Activated CD8-positive, alpha-beta memory T cell treated with anti-CD3 and anti-CD28 coated beads for 1 hour (primary cell): ENCODE data around the gene CXCR1.
"Not testable (repeated sequence)": the region's sequence is repeated elsewhere in the genome, so short reads cannot be mapped to it uniquely, and the experiment has no call there.

ENCODE experiments used
- DNase-seq, 2 donors: peaks; one replicate each; pipeline ENCODE4 v3.0.0-alpha.2; 2020; ENCODE audit warnings: low read depth in 1 of 2; ENCODE audit errors: extremely low read depth in 1 of 2

Gene CXCR1

DNA sequence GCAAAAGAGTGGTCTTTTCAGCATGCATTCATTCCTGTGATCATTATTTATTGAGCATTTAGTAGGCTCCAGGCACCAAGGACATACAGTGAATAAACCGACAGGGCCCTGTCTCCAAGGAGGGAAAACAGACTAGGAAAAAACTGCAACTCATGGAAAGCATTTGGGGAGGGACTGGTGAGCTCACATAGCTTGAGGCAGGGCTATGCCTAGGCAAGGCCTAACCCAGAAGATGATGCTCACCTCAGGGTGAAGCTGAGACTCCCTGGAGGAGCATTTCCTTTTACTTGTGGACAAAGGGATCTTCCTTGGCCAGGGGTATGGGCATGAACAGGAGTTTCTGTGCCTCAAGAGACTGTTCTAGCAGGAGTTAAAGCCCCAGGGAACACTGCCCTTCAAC is 3.9 kb downstream of the CXCR1 start:
- no peak for DNase-seq

DNA sequence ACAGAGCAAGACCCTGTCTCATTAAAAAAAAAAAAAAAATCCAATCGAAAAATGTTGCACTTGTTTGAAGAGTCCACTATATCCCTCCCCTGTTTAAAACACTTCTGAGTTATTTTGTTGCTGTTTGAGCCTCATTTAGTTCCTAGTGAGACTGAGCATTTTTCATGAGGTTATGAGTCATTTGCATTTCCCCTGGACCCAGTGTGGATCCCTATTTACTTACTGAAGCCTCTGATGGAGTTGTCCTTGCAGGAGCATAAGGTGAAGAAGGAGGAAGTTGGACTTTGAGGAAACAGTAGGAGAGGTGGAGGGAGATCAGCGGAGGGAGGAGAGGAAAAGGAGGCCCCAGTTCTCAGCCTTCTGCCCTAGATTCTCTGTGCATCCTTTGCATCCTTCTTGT is 5.1 kb downstream of the CXCR1 start:
- no peak for DNase-seq

DNA sequence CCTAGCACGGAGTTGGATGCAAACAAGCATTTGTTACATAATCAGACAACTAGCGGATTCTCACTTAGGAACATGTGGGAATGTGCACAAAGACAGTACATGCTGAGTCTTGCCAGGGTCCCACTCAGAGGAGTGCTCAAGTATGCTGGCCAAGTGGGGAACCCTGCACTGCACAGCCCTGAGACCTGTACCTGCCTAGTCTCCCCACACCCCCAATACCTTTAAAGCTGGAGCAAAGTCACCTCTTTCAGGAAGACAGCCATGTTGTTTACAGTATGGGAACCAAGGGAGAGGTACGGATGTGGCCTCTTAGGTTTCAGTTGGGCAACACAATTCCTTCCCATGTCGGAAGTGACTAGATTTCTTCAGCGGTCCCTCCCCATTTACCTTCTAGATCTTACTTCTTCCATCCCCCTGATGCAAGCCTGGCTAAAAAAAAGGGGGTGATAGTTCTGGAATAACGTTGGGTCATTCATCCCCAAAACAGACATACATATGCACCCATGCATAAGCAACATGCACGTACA is 10.7 kb downstream of the CXCR1 start:
- DNase-seq: no peak

DNA sequence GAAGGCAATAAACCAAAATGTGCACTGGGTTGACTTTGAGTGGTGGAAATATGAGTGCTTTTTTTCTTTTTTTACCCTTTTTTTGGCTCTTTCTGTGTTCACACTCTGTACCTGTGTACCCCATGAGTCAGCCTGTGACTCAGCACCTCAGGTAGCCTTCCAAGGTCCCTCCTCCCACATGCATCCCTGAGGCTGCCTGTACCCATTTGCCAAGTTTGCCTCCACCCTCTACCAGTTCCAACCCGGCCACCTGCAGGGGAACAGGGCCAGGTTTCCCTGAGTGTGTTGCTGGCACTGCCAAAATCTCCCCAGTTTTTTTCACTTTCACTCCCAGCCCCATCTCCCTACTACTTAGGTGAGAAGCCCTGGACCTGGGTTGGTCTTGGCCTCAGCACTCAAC is 14.0 kb downstream of the CXCR1 start:
- DNase-seq: no peak

DNA sequence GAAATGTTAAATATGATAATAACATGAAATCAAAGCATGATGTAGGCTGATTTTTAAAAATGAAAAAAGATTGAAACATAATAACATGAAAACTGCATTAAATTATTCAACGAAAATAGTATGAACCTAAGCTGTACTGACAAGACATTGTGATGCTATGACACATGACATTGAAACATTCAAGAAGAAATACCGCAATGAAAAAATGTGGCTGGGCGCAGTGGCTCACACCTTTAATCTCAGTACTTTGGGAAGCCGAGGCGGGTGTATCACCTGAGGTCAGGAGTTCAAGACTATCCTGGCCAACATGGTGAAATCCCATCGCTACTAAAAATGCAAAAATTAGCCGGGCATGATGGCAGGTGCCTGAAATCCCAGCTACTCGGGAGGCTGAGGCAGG is 14.6 kb downstream of the CXCR1 start:
- DNase-seq: no peak

DNA sequence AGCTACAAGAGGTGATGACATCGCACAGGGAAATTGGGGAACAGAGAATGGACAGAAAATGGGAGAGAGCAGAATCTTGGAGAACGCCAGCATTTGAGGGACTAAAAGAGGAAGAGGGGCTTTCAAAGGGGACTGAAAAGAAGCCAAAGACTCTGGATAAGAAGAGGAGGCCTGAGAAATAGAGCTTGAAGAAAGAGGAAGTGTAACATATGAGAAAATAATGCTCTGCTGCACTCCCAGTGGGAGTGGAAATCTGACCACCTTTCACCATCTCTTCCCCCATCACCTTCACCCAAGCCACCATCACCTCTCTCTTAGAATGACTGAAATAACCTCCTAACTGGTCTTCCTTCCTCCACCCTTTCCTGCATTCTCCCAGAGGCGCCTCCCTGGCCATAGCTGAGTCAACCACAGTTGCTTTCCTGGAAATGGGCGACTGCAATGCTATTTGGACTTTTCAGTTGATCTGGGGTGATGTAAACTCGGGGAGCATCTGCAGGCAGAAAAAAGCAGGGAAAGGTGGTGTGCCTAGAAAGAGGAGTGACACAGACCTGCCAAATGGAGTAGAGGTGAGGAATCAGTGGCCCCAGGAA is 16.8 kb downstream of the CXCR1 start:
- no peak for DNase-seq

DNA sequence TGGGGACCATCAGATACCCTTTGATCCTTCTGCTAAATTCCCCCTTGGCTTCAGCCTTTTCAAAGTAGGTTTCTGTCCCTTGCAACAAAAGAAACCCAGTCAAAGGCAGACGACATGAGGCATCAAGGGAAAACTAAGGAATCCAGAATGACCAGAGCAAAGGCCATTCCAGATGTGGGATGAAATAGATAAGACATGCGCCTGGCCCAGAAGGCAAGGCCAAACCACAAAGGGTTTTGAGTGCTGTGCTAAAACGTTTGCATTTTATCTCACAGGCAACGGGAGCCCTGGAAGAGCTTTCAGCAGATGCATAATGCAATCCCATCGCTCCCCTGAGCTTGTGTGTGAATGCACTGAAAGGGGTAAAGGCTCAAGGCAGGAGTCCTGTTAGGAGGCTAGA is 17.7 kb downstream of the CXCR1 start:
- DNase-seq: no peak

DNA sequence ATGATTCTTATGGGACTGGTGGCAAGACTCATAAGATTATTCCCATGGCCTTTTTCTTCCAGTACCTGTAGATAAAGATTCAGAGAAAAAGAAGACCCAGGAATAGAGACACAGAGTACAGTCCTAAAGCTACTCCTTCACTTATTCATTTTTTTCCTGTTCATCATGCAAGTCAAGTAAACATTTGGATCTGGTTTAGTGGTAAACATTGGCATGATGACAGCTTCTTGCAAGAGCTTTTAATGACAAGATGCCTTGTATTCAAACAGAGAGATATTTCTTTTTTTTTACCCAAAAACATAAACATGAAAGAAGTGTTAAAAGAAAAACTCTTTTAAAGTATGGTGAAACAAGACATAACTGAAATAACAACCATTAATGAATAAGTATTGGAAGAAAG is 20.7 kb downstream of the CXCR1 start:
- no peak for DNase-seq

DNA sequence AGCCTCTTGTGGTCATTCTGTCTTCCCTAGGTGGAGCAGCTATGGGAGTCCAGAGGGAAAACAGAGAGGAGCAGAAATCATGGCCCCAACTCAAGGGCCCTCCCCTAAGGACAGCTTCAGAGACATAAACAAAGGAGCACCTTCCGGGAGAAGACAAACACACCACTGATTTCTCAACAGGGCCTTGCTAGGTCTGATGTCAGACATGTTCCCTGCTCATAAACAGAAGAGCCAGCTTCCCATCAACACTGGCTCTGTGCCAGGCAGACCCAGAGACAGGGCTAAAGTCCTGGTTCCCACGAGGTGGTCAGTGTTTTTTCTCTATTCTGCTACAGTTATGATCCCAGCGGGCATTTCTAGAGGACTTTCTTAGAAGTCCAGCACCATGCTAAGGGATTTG is 21.6 kb downstream of the CXCR1 start:
- DNase-seq: no peak

DNA sequence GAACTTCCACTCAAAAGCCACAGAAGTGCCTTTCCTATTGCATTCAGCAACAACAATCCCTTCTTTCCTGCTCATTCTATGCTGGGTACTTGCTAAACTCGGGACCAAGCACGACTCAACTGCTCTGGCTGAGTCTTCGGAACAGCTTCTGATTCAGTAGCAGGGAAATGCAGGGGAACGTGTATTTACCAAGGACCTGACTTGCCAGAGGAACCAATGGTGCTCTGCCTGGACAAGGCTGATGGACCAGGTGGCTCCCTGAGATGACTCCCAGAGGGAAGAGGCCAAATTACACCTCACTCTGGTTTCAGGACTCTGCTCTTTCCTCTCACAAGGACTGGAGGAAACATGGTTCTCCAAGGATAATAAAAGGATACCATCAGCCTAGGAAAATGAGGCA is 28.7 kb downstream of the CXCR1 start:
- DNase-seq: no peak

DNA sequence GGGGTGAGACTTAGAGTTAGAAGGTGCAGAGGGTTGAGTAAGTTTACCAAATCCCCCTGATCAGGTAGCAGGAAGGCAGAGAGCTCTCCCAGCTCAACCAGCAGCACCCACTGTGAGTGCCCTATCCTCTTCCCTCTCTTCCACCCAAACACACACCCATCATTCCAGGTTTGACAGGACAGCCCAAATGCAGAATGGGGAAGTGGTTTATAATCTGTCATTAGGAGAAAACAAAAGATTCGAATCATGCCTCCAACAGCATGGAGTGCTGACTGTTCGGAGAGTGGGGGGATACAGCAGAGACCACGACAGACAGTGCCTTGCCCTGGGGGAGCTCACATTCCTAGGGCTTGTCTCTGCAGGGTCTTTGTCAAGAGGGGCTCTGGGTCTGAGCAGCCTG is 29.2 kb downstream of the CXCR1 start:
- DNase-seq: no peak

DNA sequence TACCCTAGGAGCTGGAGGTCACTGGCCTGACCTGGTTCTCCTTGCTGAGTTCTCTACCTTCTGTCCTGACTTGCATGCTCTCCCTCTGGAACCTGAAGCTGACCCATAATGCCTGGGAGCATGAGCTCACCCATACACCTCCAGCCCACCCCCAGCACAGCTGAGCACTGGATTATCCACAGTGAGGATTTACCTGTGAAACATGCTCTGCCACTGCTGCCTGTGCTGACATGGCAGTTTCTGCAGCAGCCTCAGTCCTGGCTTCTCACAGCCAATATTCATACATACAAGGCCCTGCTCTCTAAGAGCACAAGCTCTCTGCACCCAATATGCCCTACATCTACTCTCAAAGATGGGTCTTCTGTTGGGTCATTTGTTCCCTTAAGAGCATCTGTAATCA is 35.9 kb downstream of the CXCR1 start:
- DNase-seq: no peak

DNA sequence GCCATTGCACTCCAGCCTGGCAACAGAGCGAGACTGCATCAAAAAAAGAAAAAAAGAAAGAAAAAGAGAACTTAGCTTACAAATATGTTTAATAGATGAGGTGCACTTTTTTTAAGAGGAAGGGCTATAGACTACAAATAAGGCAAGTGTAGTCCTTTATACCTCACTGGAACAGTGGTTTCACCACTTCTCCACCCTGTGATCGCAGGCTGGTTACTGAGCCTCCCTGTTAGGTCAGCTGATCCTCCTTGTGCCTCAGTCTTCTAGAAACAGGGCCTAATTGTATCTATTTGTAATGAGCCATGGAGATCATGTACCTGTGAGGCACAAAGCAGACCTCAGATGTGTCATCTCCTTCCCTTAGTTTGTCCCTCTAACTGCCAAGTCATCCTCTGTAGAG is 36.4 kb downstream of the CXCR1 start:
- DNase-seq: no peak

DNA sequence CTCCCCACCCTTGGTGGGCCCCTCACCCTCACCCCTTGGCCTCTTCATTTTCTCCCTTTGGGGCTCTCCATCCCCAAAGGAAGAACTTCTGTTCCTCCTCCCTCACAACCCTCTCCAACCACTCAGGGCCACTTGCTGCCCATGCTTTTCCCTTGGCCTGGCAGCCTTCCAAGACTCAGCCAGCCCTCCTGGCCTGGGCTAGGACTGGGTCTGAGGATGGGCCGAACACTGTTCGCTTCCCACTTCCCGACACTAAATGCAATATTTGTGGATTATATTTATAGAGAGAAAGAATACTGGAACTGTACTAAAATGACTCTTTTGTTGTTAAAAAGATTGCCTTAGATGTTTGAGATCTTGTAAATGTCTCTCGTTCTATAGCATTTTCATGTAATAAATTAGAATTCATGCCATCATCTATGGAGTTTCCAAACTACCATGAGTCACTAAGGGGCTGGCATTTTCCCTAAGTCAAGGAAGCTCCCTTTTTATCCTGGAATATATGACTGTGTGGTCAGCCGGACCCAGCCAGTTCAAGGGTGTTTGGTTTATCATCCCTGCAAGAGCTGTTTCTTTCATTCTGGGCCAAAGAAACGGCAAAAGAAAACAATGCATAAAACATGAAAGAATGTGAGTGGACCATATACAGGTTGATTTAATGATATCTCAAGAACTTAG is 37.2 kb downstream of the CXCR1 start:
- no peak for DNase-seq

DNA sequence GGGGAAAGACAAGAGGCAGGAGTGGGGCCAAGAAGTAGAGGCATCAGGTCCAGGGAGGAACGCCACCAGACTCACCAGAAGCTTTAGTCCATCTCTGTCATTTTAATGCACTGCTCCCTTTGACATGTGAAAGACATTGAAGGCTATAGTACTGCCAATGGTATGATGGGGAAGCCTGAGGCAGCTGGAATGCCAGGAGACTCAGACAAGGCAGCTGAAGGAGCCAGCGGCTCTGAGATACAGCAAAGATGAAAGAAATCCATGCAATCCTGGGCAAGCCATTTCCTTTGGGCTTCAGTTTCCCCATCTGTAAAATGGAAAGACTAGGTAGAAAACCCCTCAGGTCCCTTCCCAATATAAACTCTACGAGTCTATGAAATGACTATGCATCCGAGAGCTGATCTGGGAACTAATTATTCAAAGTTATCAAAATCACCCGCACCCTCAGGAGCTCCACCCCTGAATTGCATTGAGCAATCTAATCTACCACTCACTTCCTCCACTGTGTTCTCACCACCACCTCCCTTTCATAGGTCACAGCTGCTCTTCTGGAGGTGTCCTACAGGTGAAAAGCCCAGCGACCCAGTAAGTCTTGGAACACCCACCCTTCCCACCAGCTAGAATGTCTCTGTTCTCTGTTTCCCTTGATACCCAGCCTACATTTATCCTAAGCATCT is 37.8 kb downstream of the CXCR1 start:
- DNase-seq: no peak

DNA sequence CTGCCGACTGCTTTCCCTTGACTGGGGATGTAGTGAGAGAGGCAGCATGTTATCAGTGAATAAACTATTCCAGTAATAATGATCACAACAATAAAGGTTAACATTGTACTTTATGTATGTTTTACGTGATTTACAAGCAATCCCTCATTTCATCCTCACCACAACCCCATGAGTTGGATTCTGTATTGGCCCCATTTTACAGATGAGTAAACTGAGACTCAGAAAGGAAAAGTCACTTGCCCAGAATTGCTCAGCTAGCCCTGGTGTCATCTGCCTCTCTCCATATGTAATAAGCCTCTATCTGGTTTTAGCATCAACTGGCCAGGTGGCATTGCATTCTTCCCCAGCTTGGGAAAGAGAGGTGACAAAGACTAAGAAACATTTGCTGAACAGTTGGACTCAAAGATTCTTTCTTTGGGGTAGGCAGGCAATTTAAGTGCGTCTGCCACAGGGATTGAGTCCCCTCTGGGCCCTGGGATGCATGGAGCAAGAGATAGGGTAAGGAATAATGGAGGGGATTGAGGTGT is 38.8 kb downstream of the CXCR1 start:
- no peak for DNase-seq

DNA sequence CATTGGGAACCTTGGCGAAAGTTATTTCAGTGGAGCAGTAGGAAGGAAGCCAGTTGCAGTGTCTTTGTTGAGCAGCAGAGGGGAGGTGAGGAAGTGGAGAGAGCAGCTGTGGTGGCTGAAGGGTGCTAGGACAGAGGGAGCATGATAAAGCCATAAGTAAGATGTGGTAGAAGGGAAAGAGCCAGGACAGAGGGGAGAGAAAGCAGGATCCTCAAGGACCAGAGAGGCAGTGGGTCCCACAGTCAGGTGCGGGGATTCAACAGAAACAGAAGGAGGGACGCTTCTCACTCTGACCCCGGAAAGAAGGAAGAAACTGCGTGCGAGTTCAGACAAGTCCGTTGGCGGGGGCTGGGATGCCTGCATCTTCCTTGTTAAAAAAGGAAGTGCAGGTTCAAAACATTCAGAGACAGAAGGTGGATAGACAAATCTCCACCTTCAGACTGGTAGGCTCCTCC is 41.1 kb downstream of the CXCR1 start, which contains the start of gene CXCR2:
Gene CXCR2, plus strand, starts transcription at position 403 of the 455 bp plus-strand sequence. CDS start 8,774 bp downstream, outside the sequence.
- DNase-seq: no peak

DNA sequence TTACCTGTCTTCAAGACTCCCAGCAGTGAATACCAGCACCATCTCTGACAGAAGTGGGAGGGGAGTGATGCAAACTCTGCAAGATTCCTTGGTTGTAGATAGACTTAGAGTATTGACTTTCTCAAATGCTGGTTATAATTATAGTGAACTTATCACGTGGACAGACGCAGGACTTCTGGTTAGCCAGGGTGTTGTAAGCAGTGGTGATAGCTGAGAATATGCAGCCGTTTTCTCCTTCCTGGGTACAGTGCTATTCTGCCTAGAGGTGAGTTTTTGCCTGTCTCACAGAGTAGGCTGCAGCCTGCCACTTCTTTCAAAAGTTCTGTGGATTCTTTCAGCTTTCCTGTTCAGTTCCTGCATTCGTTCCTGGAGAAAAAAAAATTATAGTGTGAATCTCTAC is 41.7 kb downstream of the CXCR1 start:
- no peak for DNase-seq

DNA sequence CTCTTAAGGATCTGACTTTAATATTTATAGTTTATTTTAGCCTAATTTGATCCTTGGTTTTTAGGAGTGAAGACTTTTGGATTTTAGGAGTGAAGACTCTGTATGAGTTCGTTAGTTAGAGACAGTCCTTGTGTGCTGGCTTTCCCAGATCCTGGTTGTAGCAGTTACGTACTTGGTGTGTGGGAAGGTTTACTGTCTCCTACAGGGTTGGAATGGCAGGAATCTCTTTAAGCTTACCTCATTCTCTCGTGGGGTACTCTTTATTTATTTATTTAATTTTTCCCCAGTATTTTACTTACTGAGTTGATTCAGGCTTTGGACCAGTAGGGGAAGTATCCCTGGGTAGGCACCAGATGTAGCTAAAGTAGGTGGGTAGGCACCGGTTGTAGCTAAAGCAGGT is 42.8 kb downstream of the CXCR1 start:
- no peak for DNase-seq

DNA sequence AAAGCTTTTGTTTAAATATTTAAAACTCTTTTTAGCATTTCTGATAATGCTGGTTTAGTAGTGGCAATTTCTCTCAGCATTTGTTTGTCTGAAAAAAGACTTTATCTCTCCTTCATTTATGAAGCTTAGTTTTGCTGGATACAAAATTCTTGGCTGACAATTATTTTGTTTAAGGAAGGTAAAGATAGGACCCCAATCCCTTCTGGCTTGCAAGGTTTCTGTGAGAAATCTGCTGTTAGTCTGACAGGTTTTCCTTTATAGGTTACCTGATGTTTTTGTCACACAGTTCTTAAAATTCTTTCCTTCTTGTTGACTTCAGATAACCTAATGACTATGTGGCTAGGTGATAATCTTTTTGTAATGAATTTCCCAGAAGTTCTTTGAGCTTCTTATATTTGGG is 44.5 kb downstream of the CXCR1 start:
- DNase-seq: not testable (repeated sequence)

DNA sequence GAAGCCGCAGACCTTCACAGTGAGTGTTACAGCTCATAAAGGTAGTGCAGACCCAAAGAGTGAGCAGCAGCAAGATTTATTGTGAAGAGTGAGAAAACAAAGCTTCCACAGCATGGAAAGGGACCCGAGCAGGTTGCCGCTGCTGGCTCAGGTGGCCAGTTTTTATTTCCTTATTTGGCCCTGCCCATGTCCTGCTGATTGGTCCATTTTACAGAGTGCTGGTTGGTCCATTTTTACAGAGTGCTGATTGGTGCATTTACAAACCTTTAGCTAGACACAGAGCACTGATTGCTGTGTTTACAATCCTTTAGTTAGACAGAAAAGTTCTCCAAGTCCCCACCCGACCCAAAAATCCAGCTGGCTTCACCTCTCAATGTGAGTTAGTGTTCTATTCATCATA is 45.0 kb downstream of the CXCR1 start:
- DNase-seq: not testable (repeated sequence)
